ENCODE measurements around the gene SPATA4. TPM values are rescaled to one million over a fixed set of nuclear protein-coding genes. Genes with fewer than 3 reads are reported as not detected.

The SPATA4 gene
- total RNA-seq, 6 experiments from 2014 or later, result not detected

DNA sequence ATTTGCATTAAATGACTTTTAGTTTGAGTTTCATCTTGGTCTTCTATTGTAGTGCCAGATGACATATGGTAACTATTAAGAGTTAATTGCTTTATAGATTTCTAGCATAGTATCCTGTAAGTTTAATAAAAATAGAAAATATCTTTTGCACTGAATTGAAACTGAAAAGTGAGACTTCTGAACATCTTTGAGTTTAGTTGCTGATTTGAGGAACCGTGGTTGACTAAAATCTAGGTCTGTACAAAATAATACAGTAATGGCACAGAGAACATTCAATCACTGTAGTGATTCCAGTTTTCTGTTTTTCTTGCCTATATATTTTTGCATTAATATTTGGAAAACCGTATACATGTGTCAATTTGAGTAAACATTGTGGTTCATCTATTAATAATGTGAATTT lies 60.7 kb downstream of the SPATA4 start:
- H3K4me1 ChIP-seq, result no peaks in the 10 kb centered on the region
- no peak for TF ChIP-seq CTCF (IDR thresholded peaks at IDR 0.05)
- WGBS (ENCODE audit: insufficient coverage, low coverage, low lambda C conversion rate, missing lambda C conversion rate), result 47% methylated on average over 2 of the region's 2 CpGs
- H3K9me3 ChIP-seq, result no peaks in the 10 kb centered on the region
- intact Hi-C loops (cut with DNase I), result no loop called here
- H3K4me3 ChIP-seq, result no peak overlapping the region
- ATAC-seq (no peak), DNase-seq (no peak)
- H3K36me3 ChIP-seq, result no peaks in the 10 kb centered on the region
- H3K27ac ChIP-seq, result no peak overlapping the region
- H3K27me3 ChIP-seq, result no peaks in the 10 kb centered on the region

Other genes starting within 250 kb of the SPATA4 start
- under 1 TPM in 5 of 6 experiments, not detected in 1; 0.12 to 0.49 (median 0.18) TPM for gene WDR17, start 129.7 kb downstream of the SPATA4 start, total RNA-seq
- gene ASB5, start 73.6 kb upstream of the SPATA4 start, total RNA-seq, result under 1 TPM in 2 of 6 experiments, not detected in 4; 0.19 to 0.23 TPM
- 10 to 100 TPM; 49.7 to 97.4 (median 69.1) TPM for gene SPCS3, start 124.4 kb upstream of the SPATA4 start, total RNA-seq

All from right lobe of liver (tissue), 6 donors.